H1 (cell line): ENCODE measurements around the gene ELP4. TPM values are rescaled to one million over a fixed set of nuclear protein-coding genes. Genes with fewer than 3 reads are reported as not detected.

Source experiments
- CTCF ChIA-PET: fragments of 300-600 bp; sonication (Branson Sonifier 250); formaldehyde crosslinking; loops from one replicate; lab custom pipeline; 2021; ENCODE audit not compliant: partially characterized antibody; lab: Charles Lee
- POLR2A ChIA-PET: fragments of 300-600 bp; sonication (Branson Sonifier 250); formaldehyde crosslinking; loops from one replicate; lab custom pipeline; 2021; ENCODE audit warnings: inconsistent platforms; ENCODE audit not compliant: partially characterized antibody; lab: Charles Lee
- DNase-seq, 2 experiments: peaks; one replicate each; pipeline versions ENCODE4 v3.0.0 to v3.0.0-alpha.2; 2010 to 2022; ENCODE audit warnings: low spot score in 2 of 2, low read depth in 1 of 2, mixed read lengths in 1 of 2
- FAIRE-seq: peaks from 2 replicates; lab custom pipeline; 2011; peaks lifted over from hg19 to GRCh38; lab: Jason Lieb, UNC
- H2AFZ ChIP-seq: 2 replicates; pipeline ENCODE4 v1.8.1; 2012; ENCODE audit warnings: low read length, inconsistent platforms
- H2AK5ac ChIP-seq: 2 replicates; pipeline ENCODE4 v1.6.1; 2013; ENCODE audit warnings: low read depth, low read length
- H2BK120ac ChIP-seq: replicated peaks from 2 replicates; pipeline ENCODE3; 2013; ENCODE audit warnings: low read depth, low read length, inconsistent platforms
- H2BK12ac ChIP-seq: 2 replicates; pipeline ENCODE4 v1.6.1; 2013; ENCODE audit warnings: low read depth, low read length
- H2BK15ac ChIP-seq: 2 replicates; pipeline ENCODE4 v1.6.1; 2013; ENCODE audit warnings: low read length
- H2BK20ac ChIP-seq: 2 replicates; pipeline ENCODE4 v1.6.1; 2013; ENCODE audit warnings: low read length
- H2BK5ac ChIP-seq: 2 replicates; pipeline ENCODE4 v1.6.1; 2013; ENCODE audit warnings: low read depth, low read length
- H3K14ac ChIP-seq: 2 replicates; pipeline ENCODE4 v1.6.1; 2013; ENCODE audit warnings: inconsistent platforms; ENCODE audit not compliant: insufficient read length
- H3K18ac ChIP-seq: 2 replicates; pipeline ENCODE4 v1.6.1; 2013; ENCODE audit warnings: low read length; ENCODE audit errors: extremely low read depth
- H3K23ac ChIP-seq: 2 replicates; pipeline ENCODE4 v1.6.1; 2013; ENCODE audit warnings: inconsistent platforms; ENCODE audit not compliant: insufficient read length
- H3K23me2 ChIP-seq: 2 replicates; pipeline ENCODE4 v1.6.1; 2013; ENCODE audit warnings: low read depth, low read length
- H3K27ac ChIP-seq: 2 replicates; pipeline ENCODE4 v1.6.1; 2011; ENCODE audit warnings: low read depth, low read length, inconsistent platforms
- H3K27me3 ChIP-seq, 4 experiments: replicated peaks in 1 of 4; 1 replicate in 1 of 4; 2 replicates in 3 of 4; pipeline versions ENCODE4 v1.6.1 to v1.8.1; 2011 to 2013; ENCODE audit warnings: low read length in 3 of 4, mild to moderate bottlenecking in 3 of 4, inconsistent platforms in 2 of 4, mixed read lengths in 2 of 4, moderate library complexity in 1 of 4; ENCODE audit not compliant: control insufficient read depth in 3 of 4, insufficient read depth in 3 of 4; ENCODE audit errors: extremely low read depth in 1 of 4
- H3K36me3 ChIP-seq, 4 experiments: 2 replicates each; pipeline versions ENCODE4 v1.6.1 to v1.8.1; 2011 to 2013; ENCODE audit warnings: mild to moderate bottlenecking in 4 of 4, low read length in 3 of 4, moderate library complexity in 2 of 4, control low read depth in 1 of 4, inconsistent platforms in 1 of 4; ENCODE audit not compliant: insufficient read depth in 4 of 4, control insufficient read depth in 2 of 4
- H3K4ac ChIP-seq: replicated peaks from 2 replicates; pipeline ENCODE3; 2013; ENCODE audit warnings: low read length, low read depth, mixed read lengths, inconsistent platforms; ENCODE audit not compliant: insufficient read length
- H3K4me1 ChIP-seq, 4 experiments: replicated peaks in 1 of 4; 1 replicate in 1 of 4; 2 replicates in 3 of 4; pipeline versions ENCODE4 v1.6.1 to v1.8.1; 2011 to 2013; ENCODE audit warnings: low read length in 3 of 4, inconsistent platforms in 2 of 4, mixed read lengths in 1 of 4; ENCODE audit not compliant: insufficient read depth in 4 of 4, control insufficient read depth in 3 of 4
- H3K4me2 ChIP-seq, 2 experiments: 2 replicates each; pipeline versions ENCODE4 v1.6.1 to v1.8.1; 2011 to 2013; ENCODE audit warnings: low read depth in 2 of 2, low read length in 2 of 2, control low read depth in 1 of 2, inconsistent platforms in 1 of 2, mild to moderate bottlenecking in 1 of 2; ENCODE audit not compliant: insufficient read depth in 1 of 2
- H3K4me3 ChIP-seq, 4 experiments: fragments of 200-600, 300-600 bp in 1 of 4; sonication (generic), shearing (Covaris generic), sonication (Bioruptor Twin) in 1 of 4; 2 replicates each; pipeline versions ENCODE4 v1.5.1 to v1.8.1; 2011 to 2016; ENCODE audit warnings: low read length in 4 of 4, low read depth in 3 of 4, control low read depth in 2 of 4, inconsistent platforms in 2 of 4, mild to moderate bottlenecking in 2 of 4, mixed read lengths in 1 of 4, moderate library complexity in 1 of 4; ENCODE audit not compliant: insufficient read depth in 2 of 4; ENCODE audit errors: extremely low read depth in 1 of 4
- H3K56ac ChIP-seq: replicated peaks from 2 replicates; pipeline ENCODE3; 2013; ENCODE audit warnings: low read depth, mild to moderate bottlenecking, mixed read lengths, low read length, inconsistent platforms; ENCODE audit not compliant: insufficient read length
- H3K79me1 ChIP-seq: 2 replicates; pipeline ENCODE4 v1.6.1; 2013; ENCODE audit warnings: low read depth, low read length, control low read depth
- H3K79me2 ChIP-seq, 2 experiments: 2 replicates each; pipeline versions ENCODE4 v1.6.1 to v1.8.1; 2012 to 2013; ENCODE audit warnings: low read length in 2 of 2, mild to moderate bottlenecking in 2 of 2, inconsistent platforms in 1 of 2; ENCODE audit not compliant: insufficient read depth in 2 of 2, control insufficient read depth in 1 of 2
- H3K9ac ChIP-seq, 4 experiments: replicated peaks in 1 of 4; 1 replicate in 1 of 4; 2 replicates in 3 of 4; pipeline versions ENCODE4 v1.6.1 to v1.8.1; 2011 to 2013; ENCODE audit warnings: low read depth in 3 of 4, low read length in 3 of 4, control low read depth in 2 of 4, mild to moderate bottlenecking in 2 of 4, moderate library complexity in 2 of 4, inconsistent platforms in 1 of 4; ENCODE audit errors: extremely low read depth in 1 of 4
- H3K9me3 ChIP-seq, 2 experiments: 2 replicates each; pipeline versions ENCODE4 v1.6.1 to v1.8.1; 2012 to 2013; ENCODE audit warnings: mild to moderate bottlenecking in 2 of 2, moderate library complexity in 2 of 2, control low read depth in 1 of 2, inconsistent platforms in 1 of 2, low read depth in 1 of 2, low read length in 1 of 2, mixed read lengths in 1 of 2; ENCODE audit not compliant: insufficient read depth in 2 of 2
- H4K20me1 ChIP-seq, 2 experiments: replicated peaks in 1 of 2; 2 replicates each; pipeline versions ENCODE3 to v1.8.1; 2011 to 2013; ENCODE audit warnings: inconsistent platforms in 2 of 2, low read length in 2 of 2, mild to moderate bottlenecking in 1 of 2; ENCODE audit not compliant: insufficient read depth in 2 of 2, control insufficient read depth in 1 of 2
- H4K5ac ChIP-seq: 2 replicates; pipeline ENCODE4 v1.6.1; 2013; ENCODE audit warnings: low read length, low read depth, mixed read lengths, inconsistent platforms; ENCODE audit not compliant: insufficient read length
- H4K8ac ChIP-seq: 2 replicates; pipeline ENCODE4 v1.8.0; 2013; ENCODE audit warnings: mild to moderate bottlenecking, moderate library complexity, low read length, inconsistent platforms; ENCODE audit not compliant: insufficient read depth; ENCODE audit errors: extremely low read depth
- H4K91ac ChIP-seq: replicated peaks from 2 replicates; pipeline ENCODE3; 2013; ENCODE audit warnings: low read length, mixed read lengths, inconsistent platforms; ENCODE audit not compliant: insufficient read length
- CBX8 ChIP-seq: fragments of 300-800, 300-1000 bp; sonication (generic); IDR thresholded peaks from 2 replicates; pipeline ENCODE4 v1.7.1; 2016; ENCODE audit warnings: low read depth, low read length, borderline replicate concordance
- CHD2 ChIP-seq: IDR thresholded peaks from 2 replicates; pipeline ENCODE4 v1.6.1; 2012; ENCODE audit warnings: low read length, improper control_type of control experiment
- CTBP2 ChIP-seq: IDR thresholded peaks from 2 replicates; pipeline ENCODE4 v1.7.0; 2011; ENCODE audit warnings: borderline replicate concordance, mild to moderate bottlenecking, moderate library complexity, mixed read lengths, low read length; ENCODE audit not compliant: insufficient read depth, insufficient read length
- FOSL1 ChIP-seq: IDR thresholded peaks from 2 replicates; pipeline ENCODE4 v1.6.1; 2011; ENCODE audit warnings: mild to moderate bottlenecking, low read depth, low read length, moderate library complexity; ENCODE audit not compliant: insufficient read depth
- GTF2F1 ChIP-seq: IDR thresholded peaks from 2 replicates; pipeline ENCODE4 v1.6.1; 2012; ENCODE audit warnings: low read depth, low read length, improper control_type of control experiment, borderline replicate concordance
- PHF8 ChIP-seq: fragments of 200-600 bp; sonication (generic); conservative IDR thresholded peaks from 2 replicates; pipeline ENCODE4 v1.7.1; 2012; ENCODE audit warnings: low read depth, mild to moderate bottlenecking, inconsistent platforms, low read length, moderate library complexity
- RXRA ChIP-seq: IDR thresholded peaks from 2 replicates; pipeline ENCODE4 v1.6.1; 2011; ENCODE audit warnings: low read depth, mild to moderate bottlenecking, low read length, moderate library complexity; ENCODE audit not compliant: insufficient read depth
- SIX5 ChIP-seq: IDR thresholded peaks from 2 replicates; pipeline ENCODE4 v1.6.1; 2011; ENCODE audit warnings: mild to moderate bottlenecking, low read depth, low read length
- WGBS, 2 experiments: shearing (Covaris generic) in 1 of 2; methylation state at CpG; one replicate each; pipeline versions ENCODE4 v1.1.6 to v1.1.7; 2013 to 2015; ENCODE audit warnings: low lambda C conversion rate in 2 of 2, mixed read lengths in 2 of 2, inconsistent platforms in 1 of 2, low coverage in 1 of 2, missing lambda C conversion rate in 1 of 2; ENCODE audit not compliant: insufficient replicate concordance in 2 of 2, insufficient coverage in 1 of 2, insufficient read length in 1 of 2; ENCODE audit errors: extremely low coverage in 1 of 2, missing lambda C conversion rate in 1 of 2; 5-methylcytosine and 5-hydroxymethylcytosine counted together
- polyA plus RNA-seq, 7 experiments: library from polyadenylated mRNA; depleted of rRNA in 3 of 7; stranded (reverse) in 5 of 7; unstranded in 2 of 7; fragments of >200 nt in 5 of 7; fragments of 200-250 nt in 2 of 7; gene quantifications; 1 replicate in 5 of 7; 2 replicates in 1 of 7; 4 replicates in 1 of 7; pipeline versions ENCODE4 v1.2.1 to v1.2.3, GENCODE V29; 2011 to 2013; ENCODE audit warnings: missing spikeins in 2 of 7, mixed read lengths in 2 of 7
- total RNA-seq: library from RNA; stranded (reverse); fragmentation: NEBNext Ultra II Directional; extraction: Animal tissue kit (Norgen Biotek cat#: 25700); gene quantifications from 2 replicates; pipeline ENCODE4 v1.2.1, GENCODE V29; 2021
- TF ChIP-seq, protein P1 (sequence below): IDR thresholded peaks from 2 replicates; pipeline ENCODE4 v1.6.1; 2012; ENCODE audit warnings: inconsistent platforms
- TF ChIP-seq, protein P2 (sequence below): IDR thresholded peaks from 2 replicates; pipeline ENCODE4 v1.6.1; 2011; ENCODE audit warnings: low read length, improper control_type of control experiment

Gene ELP4
- total and polyA plus RNA-seq, 2 of the 8 experiments (the other 6 are each of a cell fraction or from before 2014, with no cell fraction given) = 14.0 to 18.6 TPM

DNA sequence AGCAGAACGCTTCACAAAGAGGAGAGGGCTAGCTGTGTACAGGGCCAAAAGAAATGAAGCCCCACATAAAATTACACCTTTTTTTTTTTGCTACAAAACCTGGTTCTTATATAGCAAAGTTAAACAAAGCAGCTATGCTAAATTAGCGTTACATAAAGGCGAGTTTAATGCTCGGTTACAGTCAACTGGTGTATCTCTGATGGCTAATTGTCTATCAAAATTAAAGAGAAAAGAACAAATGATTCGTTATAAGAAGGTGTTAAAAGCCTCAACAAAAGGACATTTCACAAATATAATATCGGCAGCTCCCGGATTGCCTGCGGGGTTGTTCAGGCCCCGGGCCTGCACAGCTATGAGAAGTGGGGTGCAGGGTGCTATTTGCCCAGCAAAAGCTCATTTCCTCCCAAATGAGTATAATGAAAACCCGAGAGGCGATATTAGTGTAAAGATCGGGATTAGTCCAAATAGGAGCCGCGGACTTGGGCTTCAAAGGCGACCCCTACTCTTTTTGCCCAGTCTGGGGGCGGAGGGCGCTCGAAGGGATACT is 314.8 kb downstream of the ELP4 start:
- Histone ChIP-seq H3K27me3 (peaks cover 52 to 94% (median 83%) of the 10 kb centered on the region in 4 experiments), H2AFZ (no peak overlapping the region), H2BK5ac (no peak overlapping the region; the same call in 1 of the 2 replicates), H3K23ac (no peak overlapping the region), H3K56ac (no peak overlapping the region), H3K4ac (no peak overlapping the region), H4K20me1 (peaks cover 2 to 3% of the 10 kb centered on the region in 2 experiments), H2AK5ac (no peak overlapping the region), H2BK15ac (no peak overlapping the region), H3K27ac (no peak overlapping the region), H4K91ac (no peak overlapping the region), H3K79me1 (no peaks in the 10 kb centered on the region), H3K4me1 (peaks cover 24 to 54% (median 38%) of the 10 kb centered on the region in 4 experiments), H3K23me2 (peaks cover 16% of the 10 kb centered on the region; the same call in 1 of the 2 replicates), H3K14ac (no peak overlapping the region), H2BK20ac (peak overlapping the region; percentile 34; the same call in 1 of the 2 replicates), H4K8ac (no peak overlapping the region), H3K9me3 (no peaks in the 10 kb centered on the region), H4K5ac (no peak overlapping the region), H3K9ac (no peak overlapping the region), H3K36me3 (no peaks in the 10 kb centered on the region; a peak in 1 of 8 replicates), H2BK12ac (peak overlapping the region; percentile 55), H3K79me2 (no peaks in the 10 kb centered on the region), H3K18ac (peak overlapping the region; percentile 24; the same call in 1 of the 2 replicates), H2BK120ac (no peak overlapping the region), H3K4me2 (peak overlapping the region; percentile 65 to 68), H3K4me3 (peak overlapping the region in 3 of 4 experiments; percentile 12 to 58 (median 26); a peak in 5 of 8 replicates)
- 4% methylated on average over 18 of the region's 18 CpGs; no CpG with 5 or more reads in 1 of the 2 experiments for WGBS, 2 experiments
- DNase-seq (no peak), FAIRE-seq (no peak)
- POLR2A ChIA-PET = interaction anchor here (3.6 to 4.1 kb wide), 2 partner anchors 15 to 20 kb away, joined by 11 to 18 read pairs; partner anchors contain the start of gene PAX6
- CTCF ChIA-PET = interaction anchor here (0.8 to 11.4 kb wide), 9 partner anchors 18 to 351 kb away, joined by 3 to 88 read pairs (median 4); no protein-coding TSS in a partner anchor
- no peak for TF ChIP-seq CBX8
- no peak for TF ChIP-seq GTF2F1
- TF ChIP-seq FOSL1 = no peak
- no peak for TF ChIP-seq CTBP2
- TF ChIP-seq SIX5 = no peak
- TF ChIP-seq PHF8 = no peak
- TF ChIP-seq, protein P1, sequence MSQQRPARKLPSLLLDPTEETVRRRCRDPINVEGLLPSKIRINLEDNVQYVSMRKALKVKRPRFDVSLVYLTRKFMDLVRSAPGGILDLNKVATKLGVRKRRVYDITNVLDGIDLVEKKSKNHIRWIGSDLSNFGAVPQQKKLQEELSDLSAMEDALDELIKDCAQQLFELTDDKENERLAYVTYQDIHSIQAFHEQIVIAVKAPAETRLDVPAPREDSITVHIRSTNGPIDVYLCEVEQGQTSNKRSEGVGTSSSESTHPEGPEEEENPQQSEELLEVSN = no peak
- TF ChIP-seq, protein P2, sequence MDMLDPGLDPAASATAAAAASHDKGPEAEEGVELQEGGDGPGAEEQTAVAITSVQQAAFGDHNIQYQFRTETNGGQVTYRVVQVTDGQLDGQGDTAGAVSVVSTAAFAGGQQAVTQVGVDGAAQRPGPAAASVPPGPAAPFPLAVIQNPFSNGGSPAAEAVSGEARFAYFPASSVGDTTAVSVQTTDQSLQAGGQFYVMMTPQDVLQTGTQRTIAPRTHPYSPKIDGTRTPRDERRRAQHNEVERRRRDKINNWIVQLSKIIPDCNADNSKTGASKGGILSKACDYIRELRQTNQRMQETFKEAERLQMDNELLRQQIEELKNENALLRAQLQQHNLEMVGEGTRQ = no peak
- no peak for TF ChIP-seq CHD2
- TF ChIP-seq RXRA = no peak
